OCI-LY7 (cell line): ENCODE measurements around the gene TBC1D5. TPM values are rescaled to one million over a fixed set of nuclear protein-coding genes. Genes with fewer than 3 reads are reported as not detected.

ENCODE experiments used
- BruUV-seq: library from RNA; stranded (reverse); fragments of 400-500 nt; replicated peaks from 2 replicates; lab custom pipeline; 2021; lab: Mats Ljungman, UMichigan
- CTCF ChIA-PET: fragments of 300-600 bp; sonication (Branson Sonifier 250); formaldehyde crosslinking; loops from one replicate; lab custom pipeline; 2022; ENCODE audit warnings: antibody characterized with exemption; ENCODE audit not compliant: unreplicated experiment; lab: Charles Lee
- POLR2A ChIA-PET: fragments of 300-600 bp; sonication (Branson Sonifier 250); formaldehyde crosslinking; loops from one replicate; lab custom pipeline; 2022; ENCODE audit warnings: antibody characterized with exemption; lab: Charles Lee
- DNase-seq: peaks from one replicate; pipeline ENCODE4 v3.0.0-alpha.2; 2015; ENCODE audit warnings: low spot score
- H2AFZ ChIP-seq: fragments of 200-600 bp; sonication (generic), shearing (Covaris generic); 2 replicates; pipeline ENCODE4 v1.6.1; 2014; ENCODE audit warnings: mild to moderate bottlenecking, antibody characterized with exemption, low read length, moderate library complexity
- H3K27ac ChIP-seq: fragments of 200-600 bp; sonication (generic); 2 replicates; pipeline ENCODE4 v1.5.1; 2014; ENCODE audit warnings: mixed run types, low read depth, mild to moderate bottlenecking, moderate library complexity, low read length, inconsistent platforms; ENCODE audit not compliant: poor library complexity, severe bottlenecking
- H3K36me3 ChIP-seq: fragments of 200-600 bp; sonication (generic); 2 replicates; pipeline ENCODE4 v1.6.1; 2014; ENCODE audit warnings: mild to moderate bottlenecking, antibody characterized with exemption, low read length, moderate library complexity, mixed read lengths; ENCODE audit not compliant: insufficient read depth
- H3K4me1 ChIP-seq: fragments of 200-600 bp; sonication (generic); 2 replicates; pipeline ENCODE4 v1.5.1; 2014; ENCODE audit warnings: mild to moderate bottlenecking, low read length; ENCODE audit not compliant: insufficient read depth, poor library complexity, severe bottlenecking
- H3K4me2 ChIP-seq: fragments of 200-600 bp; sonication (generic); 2 replicates; pipeline ENCODE4 v1.6.1; 2014; ENCODE audit warnings: mild to moderate bottlenecking, low read length
- H3K4me3 ChIP-seq: fragments of 200-600 bp; sonication (generic); 2 replicates; pipeline ENCODE4 v1.5.1; 2014; ENCODE audit warnings: mild to moderate bottlenecking, low read depth, low read length; ENCODE audit not compliant: poor library complexity, severe bottlenecking
- H3K79me2 ChIP-seq: fragments of 200-600 bp; sonication (generic); 2 replicates; pipeline ENCODE4 v1.6.1; 2016; ENCODE audit warnings: low read depth, mild to moderate bottlenecking, low read length, moderate library complexity, mixed read lengths; ENCODE audit not compliant: insufficient read depth
- H3K9me2 ChIP-seq: fragments of 200-600 bp; sonication (generic); 2 replicates; pipeline ENCODE4 v1.6.1; 2016; ENCODE audit warnings: mild to moderate bottlenecking, low read length, mixed read lengths; ENCODE audit not compliant: insufficient read depth
- H3K9me3 ChIP-seq: fragments of 200-600 bp; sonication (generic); 2 replicates; pipeline ENCODE4 v1.6.1; 2014; ENCODE audit warnings: mild to moderate bottlenecking, mixed run types, low read length, mixed read lengths
- H4K20me1 ChIP-seq: fragments of 200-600 bp; sonication (generic); 2 replicates; pipeline ENCODE4 v1.6.1; 2014; ENCODE audit warnings: mild to moderate bottlenecking, antibody characterized with exemption, low read length, moderate library complexity, mixed read lengths; ENCODE audit not compliant: insufficient read depth
- CTCF ChIP-seq: fragments of 200-600 bp; sonication (generic); conservative IDR thresholded peaks from 2 replicates; pipeline ENCODE4 v1.5.1; 2014; ENCODE audit warnings: mild to moderate bottlenecking, antibody characterized with exemption, low read length, moderate library complexity, mixed read lengths
- EZH2phosphoT487 ChIP-seq: fragments of 200-600 bp; sonication (generic); IDR thresholded peaks from 2 replicates; pipeline ENCODE4 v1.6.1; 2018; ENCODE audit warnings: low read depth, borderline replicate concordance, mild to moderate bottlenecking, mixed run types, antibody characterized with exemption, low read length, moderate library complexity, mixed read lengths
- intact Hi-C: fragments of 100-400 bp; cut with micrococcal nuclease; formaldehyde crosslinking; loops from one replicate; pipeline ENCODE4 v1.10.0; 2022; ENCODE audit not compliant: unreplicated experiment
- total RNA-seq, 2 experiments: library from RNA; depleted of rRNA in 1 of 2; stranded (reverse); fragments of >200 nt in 1 of 2; shearing (Covaris generic) in 1 of 2; gene quantifications; 2 replicates each; pipeline ENCODE4 v1.2.3, GENCODE V29; 2014 to 2022

Gene TBC1D5
- total RNA-seq, 2 experiments from 2014 or later, result 78.5 to 82.4 TPM

DNA sequence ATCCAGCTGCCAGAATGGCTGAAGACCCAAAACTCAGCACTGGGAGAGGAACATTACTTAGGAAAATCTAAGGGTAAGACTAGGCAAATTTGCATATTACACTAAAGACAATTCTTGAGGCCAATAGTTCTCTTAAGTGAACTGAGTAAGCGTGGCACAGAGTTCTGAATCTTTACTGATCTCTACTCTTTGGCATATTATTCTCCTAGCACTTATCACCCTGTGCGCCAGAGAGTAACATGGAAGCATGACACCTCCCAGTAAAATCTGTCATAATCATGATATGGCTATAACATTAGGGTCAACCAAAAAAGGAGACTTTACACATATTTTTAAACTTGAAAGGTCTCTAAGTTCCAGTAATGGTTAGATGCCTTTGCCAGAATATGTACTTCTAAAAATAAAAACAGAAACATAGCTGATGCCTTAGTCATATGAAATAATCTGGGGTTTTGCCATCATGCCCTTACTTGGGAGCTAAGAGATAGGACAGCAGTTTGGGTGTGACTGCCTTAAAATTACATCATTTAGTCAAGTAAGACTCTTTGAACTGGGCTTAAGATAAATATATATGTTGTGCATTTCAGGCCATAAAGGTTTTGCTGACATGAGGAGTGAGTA is 567.1 kb downstream of the TBC1D5 start:
- Histone ChIP-seq H4K20me1 (no peaks in the 10 kb centered on the region), H3K79me2 (no peaks in the 10 kb centered on the region), H3K4me1 (peaks cover 11% of the 10 kb centered on the region), H3K4me2 (no peak overlapping the region), H3K36me3 (no peaks in the 10 kb centered on the region), H3K9me2 (no peaks in the 10 kb centered on the region), H3K27ac (no peak overlapping the region), H3K4me3 (no peak overlapping the region), H2AFZ (no peak overlapping the region), H3K9me3 (no peaks in the 10 kb centered on the region)
- TF ChIP-seq CTCF (no peak), EZH2phosphoT487 (no peak)
- ChIA-PET POLR2A (interaction anchor here (0.6 to 1.4 kb wide), 3 partner anchors 9 to 1285 kb away, joined by 3 to 5 read pairs (median 4); no protein-coding TSS in a partner anchor), CTCF (no interaction called here)
- BruUV-seq, result no TSS peak
- DNase-seq, result no peak
- intact Hi-C loops, result loop anchor here (10.0 kb wide), 1 partner anchor 240 kb away; no protein-coding TSS in a partner anchor

DNA sequence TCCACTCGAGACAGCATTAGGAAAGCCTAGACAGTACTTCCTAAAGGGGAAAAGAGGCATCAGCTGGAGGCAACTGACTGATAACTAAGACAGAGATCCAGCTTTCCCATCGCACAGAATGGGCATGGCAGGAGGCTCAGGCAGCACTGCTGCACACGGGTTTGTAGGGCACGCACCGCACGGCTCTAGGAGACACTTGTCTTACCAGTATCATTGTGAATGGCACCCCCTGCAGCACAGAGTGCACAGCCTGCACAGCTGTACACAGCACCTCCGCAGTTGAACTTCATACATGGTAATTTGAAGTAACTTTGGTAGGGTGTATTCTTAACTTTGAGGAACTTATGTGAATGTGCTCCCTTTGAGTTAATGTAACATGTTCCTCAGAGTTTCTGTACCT is 576.1 kb downstream of the TBC1D5 start:
- Histone ChIP-seq H4K20me1 (no peaks in the 10 kb centered on the region), H3K79me2 (no peaks in the 10 kb centered on the region), H3K4me2 (no peak overlapping the region), H2AFZ (no peak overlapping the region), H3K27ac (no peak overlapping the region), H3K4me1 (no peaks in the 10 kb centered on the region), H3K9me2 (no peaks in the 10 kb centered on the region), H3K36me3 (peaks cover 23% of the 10 kb centered on the region), H3K4me3 (no peak overlapping the region), H3K9me3 (no peaks in the 10 kb centered on the region)
- intact Hi-C loops, result no loop called here
- no peak for DNase-seq
- ChIA-PET POLR2A (interaction anchor here (0.6 kb wide), 1 partner anchor 62 kb away, joined by 3 read pairs; no protein-coding TSS in a partner anchor), CTCF (no interaction called here)
- no TSS peak for BruUV-seq
- peak; percentile 28; the same call in 1 of the 2 replicates for TF ChIP-seq CTCF
- TF ChIP-seq EZH2phosphoT487, result no peak

- no peaks in the 10 kb centered on the region for H4K20me1 ChIP-seq
- no peak overlapping the region for H3K4me3 ChIP-seq
- CTCF ChIA-PET, result no interaction called here
- no peaks in the 10 kb centered on the region for H3K9me2 ChIP-seq
- H2AFZ ChIP-seq, result no peak overlapping the region
- BruUV-seq, result no TSS peak
- no peaks in the 10 kb centered on the region for H3K9me3 ChIP-seq
- no peak for DNase-seq
- H3K4me2 ChIP-seq, result no peak overlapping the region
- H3K79me2 ChIP-seq, result no peaks in the 10 kb centered on the region
- peaks cover 33% of the 10 kb centered on the region for H3K36me3 ChIP-seq
- intact Hi-C loops, result no loop called here
- H3K4me1 ChIP-seq, result no peaks in the 10 kb centered on the region
- TF ChIP-seq EZH2phosphoT487, result no peak
- no peak for TF ChIP-seq CTCF
- H3K27ac ChIP-seq, result no peak overlapping the region
- POLR2A ChIA-PET, result no interaction called here
Measured at GRCh38 chr3:17162116-17162515, 580.3 kb downstream of the TBC1D5 start.
